Measurements from ENCODE around the gene HORMAD2.

DNA sequence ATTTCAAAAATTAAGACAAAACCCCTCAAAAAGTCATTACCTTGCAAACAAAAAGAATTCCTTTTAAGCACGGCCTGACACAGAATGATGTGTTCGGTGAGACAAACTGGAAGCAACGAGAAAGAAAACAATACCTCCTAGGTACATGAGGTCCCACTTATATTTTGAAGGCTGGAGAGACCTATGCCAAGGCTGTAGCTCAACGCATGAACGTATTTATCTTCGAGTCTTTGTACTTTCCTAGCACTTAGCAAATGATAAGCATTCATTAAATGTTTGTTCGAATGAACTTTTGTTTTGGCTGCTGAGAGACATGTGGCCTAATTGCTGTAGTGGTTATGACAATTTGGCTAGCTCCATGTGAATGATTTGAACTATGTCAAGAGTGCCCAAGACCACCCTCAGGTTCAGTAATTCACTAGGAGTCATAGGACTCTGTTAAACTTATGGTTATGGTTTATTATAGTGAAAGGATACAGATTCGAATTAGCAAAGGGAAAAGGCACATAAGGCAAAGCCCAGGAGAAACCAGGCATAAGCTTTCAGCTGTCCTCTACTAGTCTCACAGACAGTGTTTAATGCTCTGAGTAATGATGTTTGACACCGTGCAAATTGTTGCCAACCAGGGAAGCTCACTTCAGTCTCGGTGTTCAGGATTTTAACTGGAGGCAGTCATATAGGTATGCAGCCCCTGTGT is 26.0 kb upstream of the HORMAD2 start:
- TF ChIP-seq, protein P1, sequence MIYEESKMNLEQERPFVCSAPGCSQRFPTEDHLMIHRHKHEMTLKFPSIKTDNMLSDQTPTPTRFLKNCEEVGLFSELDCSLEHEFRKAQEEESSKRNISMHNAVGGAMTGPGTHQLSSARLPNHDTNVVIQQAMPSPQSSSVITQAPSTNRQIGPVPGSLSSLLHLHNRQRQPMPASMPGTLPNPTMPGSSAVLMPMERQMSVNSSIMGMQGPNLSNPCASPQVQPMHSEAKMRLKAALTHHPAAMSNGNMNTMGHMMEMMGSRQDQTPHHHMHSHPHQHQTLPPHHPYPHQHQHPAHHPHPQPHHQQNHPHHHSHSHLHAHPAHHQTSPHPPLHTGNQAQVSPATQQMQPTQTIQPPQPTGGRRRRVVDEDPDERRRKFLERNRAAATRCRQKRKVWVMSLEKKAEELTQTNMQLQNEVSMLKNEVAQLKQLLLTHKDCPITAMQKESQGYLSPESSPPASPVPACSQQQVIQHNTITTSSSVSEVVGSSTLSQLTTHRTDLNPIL (CRISPR knock-in tag; IDR thresholded peaks at IDR 0.05; ENCODE audit: low read depth), result no peak
- no peak for TF ChIP-seq ZC3H10 (CRISPR knock-in tag; IDR thresholded peaks at IDR 0.05)
